GM10266 (cell line): ENCODE measurements around the gene LRRC8D.
"Not testable (repeated sequence)": the region's sequence is repeated elsewhere in the genome, so short reads cannot be mapped to it uniquely, and the experiment has no call there.

Experiments used
- DNase-seq: peaks from one replicate; pipeline ENCODE4 v3.0.0; 2012; ENCODE audit errors: extremely low spot score
- CTCF ChIP-seq: IDR thresholded peaks from 2 replicates; pipeline ENCODE4 v1.5.1; 2012; ENCODE audit warnings: mild to moderate bottlenecking, low read depth; ENCODE audit not compliant: control insufficient read depth, insufficient read depth; ENCODE audit errors: missing control alignments

LRRC8D gene

DNA sequence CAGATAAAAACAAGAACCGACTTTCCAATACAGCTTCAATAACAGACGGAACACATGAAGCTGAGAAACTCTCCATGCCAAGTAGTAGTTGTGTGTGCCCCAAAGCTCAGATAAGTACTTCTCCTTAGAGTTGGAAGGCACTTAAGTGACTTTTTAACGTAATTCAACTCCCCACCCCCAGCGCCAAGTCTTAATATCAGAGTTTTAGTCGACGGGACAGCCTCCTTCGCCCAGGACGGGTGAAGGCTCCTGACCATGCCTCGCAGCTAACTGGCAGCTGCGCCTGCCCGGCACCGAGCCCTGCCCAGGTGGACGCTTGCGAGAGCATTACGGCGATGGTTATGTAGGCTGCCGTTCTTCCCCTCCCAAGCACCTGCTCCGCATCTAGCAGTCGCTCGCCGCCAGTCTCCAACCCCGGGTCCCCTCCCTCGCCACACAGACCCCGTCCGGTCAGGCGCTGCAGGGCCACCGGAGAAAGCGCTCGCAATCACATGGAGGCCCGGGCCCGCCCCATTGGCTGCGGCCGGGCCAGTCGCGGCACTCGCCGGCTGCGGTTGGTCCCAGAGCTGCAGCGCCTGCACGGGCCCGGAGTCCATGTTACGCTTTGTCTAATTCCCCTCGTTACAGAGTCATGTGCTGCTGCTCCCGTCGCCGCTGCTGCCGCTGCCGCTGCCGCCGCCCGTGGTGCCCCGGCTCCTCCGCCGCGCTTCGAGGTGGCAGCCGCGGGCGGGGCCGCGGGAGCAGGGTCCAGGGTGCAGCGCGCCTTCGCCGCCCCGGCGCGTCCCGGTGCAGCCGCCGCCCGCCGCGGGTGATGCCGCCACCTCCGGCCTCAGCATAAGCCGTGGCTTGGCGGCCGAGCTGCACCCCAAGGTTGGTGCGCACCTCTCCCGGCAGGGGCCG lies at the start of gene LRRC8D:
Gene LRRC8D, plus strand, starts transcription at position 611 of the 900 bp plus-strand sequence. CDS start 112,037 bp downstream, outside the sequence.
- DNase-seq, result peak; percentile 93
- no peak for TF ChIP-seq CTCF

DNA sequence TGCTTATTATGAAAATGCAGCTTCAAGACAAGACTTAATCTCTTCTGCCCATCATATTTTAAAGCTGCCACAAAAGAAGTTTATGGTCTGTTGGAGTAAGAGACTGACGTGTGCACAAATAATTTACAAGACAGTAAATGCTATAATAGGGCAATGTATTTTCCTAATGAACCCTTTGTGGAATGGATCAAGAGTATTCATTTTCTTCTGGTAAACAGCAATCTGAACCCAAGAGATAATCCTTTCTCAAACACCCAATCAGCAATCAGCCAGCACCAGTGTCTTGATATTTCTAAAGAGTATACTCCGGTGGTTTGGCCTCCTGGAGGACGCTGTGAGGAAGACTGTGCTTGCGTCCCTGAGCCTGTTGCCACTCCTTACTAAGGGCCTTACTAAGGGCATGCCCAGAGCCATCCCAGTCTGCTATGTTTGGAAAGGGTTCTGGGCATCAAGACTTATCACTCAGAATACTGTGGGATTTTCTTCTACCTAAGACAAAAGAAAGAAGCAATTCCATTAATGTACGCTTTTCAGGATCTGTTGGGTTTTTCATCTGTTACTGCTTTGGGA lies 48.8 kb upstream of the LRRC8D start:
- no peak for DNase-seq
- no peak for TF ChIP-seq CTCF

GRCh38 chr1:89776104-89776503 lies 44.7 kb upstream of the LRRC8D start:
- not testable (repeated sequence) for DNase-seq

GRCh38 chr1:89777271-89777670 lies 43.6 kb upstream of the LRRC8D start:
- not testable (repeated sequence) for DNase-seq

GRCh38 chr1:89779151-89779940 lies 41.5 kb upstream of the LRRC8D start:
- no peak for DNase-seq
- TF ChIP-seq CTCF, result no peak

- peak; percentile 26 for TF ChIP-seq CTCF
- peak; percentile 41 for DNase-seq
Observed at GRCh38 chr1:89780721-89781120, 40.1 kb upstream of the LRRC8D start.

DNA sequence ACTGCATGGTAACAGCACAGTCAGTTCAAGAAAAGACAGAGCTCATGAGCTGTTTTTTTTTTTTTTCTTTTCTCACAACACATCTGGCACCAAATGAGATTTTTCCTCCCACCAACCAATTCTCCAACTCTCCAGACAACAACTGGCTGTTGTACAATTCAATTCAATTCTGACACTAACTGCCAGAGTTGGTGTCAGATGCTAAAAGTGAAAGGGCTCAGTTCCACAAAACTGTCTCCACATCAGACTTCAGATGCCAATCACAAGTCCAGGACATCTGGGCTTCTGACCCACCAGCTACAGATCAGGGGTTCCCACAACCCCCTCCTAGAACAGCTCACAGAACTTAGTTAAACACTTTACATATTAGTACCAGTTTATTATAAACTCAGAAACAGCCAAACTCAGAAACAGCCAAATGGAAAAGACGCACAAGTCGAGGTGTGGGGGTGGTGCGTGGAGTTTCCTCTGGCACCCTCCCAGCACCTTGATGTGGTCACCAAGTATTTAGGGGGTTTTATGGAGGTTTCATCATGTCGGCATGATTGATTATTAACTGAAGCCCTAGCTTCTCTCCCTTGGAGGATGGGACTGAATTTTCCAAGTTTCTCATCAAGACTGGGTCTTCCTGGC lies 39.2 kb upstream of the LRRC8D start:
- TF ChIP-seq CTCF, result no peak
- peak; percentile 46 for DNase-seq
